ENCODE data around the gene CCDC157.

Gene CCDC157

DNA sequence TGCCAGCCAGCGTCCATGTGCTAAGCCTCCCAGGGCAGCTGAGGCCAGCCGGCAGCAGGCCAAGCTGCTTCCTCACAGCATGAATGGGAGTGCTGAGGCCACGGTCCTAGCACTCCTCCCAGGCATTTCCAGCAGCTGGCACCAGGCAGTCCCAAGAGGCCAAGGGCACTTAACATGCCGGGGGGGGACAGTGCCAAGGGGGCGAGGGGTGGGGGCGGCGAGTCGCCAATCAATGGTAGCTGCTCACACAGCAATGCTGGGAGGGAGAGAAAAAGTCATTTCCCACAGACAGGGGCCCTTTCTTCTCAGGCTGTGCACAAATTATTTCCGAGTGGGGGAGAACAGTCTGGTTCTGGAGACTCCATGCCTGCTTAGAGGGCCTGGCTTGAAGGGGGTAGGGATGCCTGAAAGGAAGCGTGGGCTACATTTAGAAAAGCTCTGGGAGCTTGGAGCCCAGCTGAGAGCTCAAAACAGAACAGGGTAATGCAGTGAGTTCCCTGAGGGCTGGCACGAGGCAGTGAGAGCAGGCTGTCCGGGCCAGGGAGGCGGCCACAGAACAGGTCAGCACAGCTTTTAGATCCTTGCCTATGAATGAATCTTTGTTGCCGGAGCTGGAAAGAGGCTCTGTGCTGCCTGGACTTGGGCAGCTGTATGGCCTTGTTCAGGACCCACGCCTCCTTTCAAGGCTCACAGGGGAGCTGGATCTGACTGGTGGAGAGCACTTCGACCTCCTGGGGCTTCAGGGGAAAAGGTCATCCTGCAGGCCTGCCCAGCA is 15.7 kb upstream of the CCDC157 start:
- Histone ChIP-seq H3K27ac (no peak overlapping the region), H3K36me3 (ENCODE audit: insufficient read depth, low read length) (peaks cover 98% of the 10 kb centered on the region), H3K9ac (ENCODE audit: insufficient read length) (no peak overlapping the region), H3K9me3 (ENCODE audit: low read depth, low read length) (no peaks in the 10 kb centered on the region), H3K4me3 (no peak overlapping the region)
- no peak for TF ChIP-seq EZH2 (IDR thresholded peaks at IDR 0.05)
- TF ChIP-seq POLR2AphosphoS5 (IDR thresholded peaks at IDR 0.05; ENCODE audit: borderline replicate concordance, low read depth, low read length) = no peak
- TF ChIP-seq FOXP2 (optimal IDR thresholded peaks at IDR 0.05; ENCODE audit: control extremely low read depth, extremely low read length, insufficient read depth) = no peak
- no peak for DNase-seq (ENCODE audit: low read depth, low spot score)

DNA sequence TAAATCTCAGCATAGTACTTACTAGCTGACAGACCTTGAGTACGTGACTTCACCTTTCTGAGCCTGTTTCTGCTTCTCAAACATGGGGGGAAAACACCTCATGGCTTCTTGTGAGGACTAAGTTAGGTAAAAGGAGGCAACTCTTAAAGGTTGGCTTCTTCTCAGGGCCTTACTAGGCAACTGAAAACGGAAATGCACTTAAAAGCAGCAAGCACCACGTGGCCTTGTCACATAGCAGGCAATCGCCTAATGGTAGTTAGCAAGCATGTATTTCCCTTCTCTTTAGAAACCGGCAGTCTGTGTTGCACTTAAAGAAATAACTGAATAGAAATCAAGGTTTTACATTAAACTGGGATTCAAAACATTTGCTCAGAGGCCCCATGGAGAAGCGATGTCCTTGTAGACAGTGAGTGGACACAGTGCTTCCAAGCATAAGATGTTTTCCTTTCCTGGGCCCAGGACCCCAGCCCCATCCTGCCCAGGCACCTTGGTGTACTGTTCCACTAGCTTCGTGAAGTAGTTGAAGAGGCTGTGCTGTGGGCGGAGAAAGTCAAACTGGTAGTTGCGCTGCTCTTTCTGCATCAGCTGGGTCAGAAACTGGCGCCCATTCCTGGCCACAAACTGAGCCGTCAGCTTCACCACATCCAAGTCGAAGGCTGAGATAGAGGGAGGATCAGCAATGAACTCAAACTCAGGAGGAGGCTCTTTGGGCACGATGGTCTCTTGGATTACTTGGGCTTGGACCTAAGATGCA is 12.2 kb upstream of the CCDC157 start:
- TF ChIP-seq FOXP2 (optimal IDR thresholded peaks at IDR 0.05; ENCODE audit: control extremely low read depth, extremely low read length, insufficient read depth) (no peak), POLR2AphosphoS5 (IDR thresholded peaks at IDR 0.05; ENCODE audit: borderline replicate concordance, low read depth, low read length) (no peak), EZH2 (IDR thresholded peaks at IDR 0.05) (no peak)
- H3K9ac ChIP-seq (ENCODE audit: insufficient read length) = no peak overlapping the region
- H3K36me3 ChIP-seq (ENCODE audit: insufficient read depth, low read length) = peaks cover 94% of the 10 kb centered on the region

DNA sequence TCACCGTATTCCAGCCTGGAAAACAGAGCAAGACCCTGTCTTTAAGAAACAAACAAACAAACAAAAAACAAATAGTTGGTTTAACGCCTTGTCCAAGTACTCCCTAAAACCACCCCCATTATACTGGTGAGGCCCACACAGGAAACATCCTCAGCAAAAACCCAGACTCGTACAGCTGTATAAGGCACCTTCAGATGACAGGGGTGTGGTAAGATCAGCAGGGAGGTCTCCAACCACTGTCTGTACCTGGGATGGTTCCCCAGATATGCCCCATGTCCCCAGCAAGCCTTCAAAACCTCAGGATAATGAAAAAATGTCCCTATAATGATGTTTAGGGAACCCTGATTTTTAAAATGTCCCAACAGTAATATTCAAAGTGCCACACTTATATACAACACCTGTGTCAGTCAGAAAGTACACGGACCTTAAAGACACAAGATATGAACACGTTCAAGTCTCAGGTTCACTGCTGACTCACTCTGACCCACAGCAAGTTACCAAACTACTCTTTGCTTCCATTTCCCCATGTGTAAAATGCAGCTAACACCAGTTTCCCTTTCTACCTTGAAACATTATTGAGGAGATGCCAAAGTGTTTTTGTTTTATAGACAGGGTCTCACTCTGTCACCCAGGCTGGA is 9.4 kb upstream of the CCDC157 start:
- Histone ChIP-seq H3K36me3 (ENCODE audit: insufficient read depth, low read length) (peaks cover 93% of the 10 kb centered on the region), H3K27ac (no peak overlapping the region), H3K4me3 (no peak overlapping the region), H3K9ac (ENCODE audit: insufficient read length) (no peak overlapping the region), H3K9me3 (ENCODE audit: low read depth, low read length) (no peaks in the 10 kb centered on the region)
- DNase-seq (ENCODE audit: low read depth, low spot score) = no peak
- no peak for TF ChIP-seq EZH2 (IDR thresholded peaks at IDR 0.05)
- no peak for TF ChIP-seq FOXP2 (optimal IDR thresholded peaks at IDR 0.05; ENCODE audit: control extremely low read depth, extremely low read length, insufficient read depth)
- TF ChIP-seq POLR2AphosphoS5 (IDR thresholded peaks at IDR 0.05; ENCODE audit: borderline replicate concordance, low read depth, low read length) = no peak

More for the DNA sequence above, 12.2 kb upstream of the CCDC157 start:
- no peak overlapping the region for H3K4me3 ChIP-seq
- no peak for DNase-seq (ENCODE audit: low read depth, low spot score)
- no peaks in the 10 kb centered on the region for H3K9me3 ChIP-seq (ENCODE audit: low read depth, low read length)
- H3K27ac ChIP-seq = no peak overlapping the region

DNA sequence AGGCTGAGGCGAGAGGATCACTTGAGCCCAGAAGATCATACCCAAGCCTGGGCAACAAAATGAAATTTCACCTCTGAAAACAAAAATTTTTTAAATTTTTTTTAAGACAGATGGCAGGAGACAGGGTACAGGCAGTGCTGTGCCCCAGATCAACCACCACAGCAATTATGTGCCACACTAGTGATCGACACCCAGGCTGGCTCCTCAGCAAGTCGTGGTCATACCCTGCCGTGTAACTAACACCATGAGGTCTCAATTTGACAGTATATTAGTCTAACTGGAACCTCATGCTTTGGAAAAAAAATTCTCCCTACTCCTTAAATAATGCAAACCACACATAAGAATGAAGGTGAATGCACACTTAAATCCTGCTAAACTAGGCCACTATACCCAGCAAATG is 8.4 kb upstream of the CCDC157 start:
- TF ChIP-seq FOXP2 (optimal IDR thresholded peaks at IDR 0.05; ENCODE audit: control extremely low read depth, extremely low read length, insufficient read depth) = no peak
- Histone ChIP-seq H3K4me3 (no peak overlapping the region), H3K36me3 (ENCODE audit: insufficient read depth, low read length) (peaks cover 90% of the 10 kb centered on the region), H3K27ac (no peak overlapping the region), H3K9me3 (ENCODE audit: low read depth, low read length) (no peaks in the 10 kb centered on the region), H3K9ac (ENCODE audit: insufficient read length) (no peak overlapping the region)
- no peak for DNase-seq (ENCODE audit: low read depth, low spot score)

DNA sequence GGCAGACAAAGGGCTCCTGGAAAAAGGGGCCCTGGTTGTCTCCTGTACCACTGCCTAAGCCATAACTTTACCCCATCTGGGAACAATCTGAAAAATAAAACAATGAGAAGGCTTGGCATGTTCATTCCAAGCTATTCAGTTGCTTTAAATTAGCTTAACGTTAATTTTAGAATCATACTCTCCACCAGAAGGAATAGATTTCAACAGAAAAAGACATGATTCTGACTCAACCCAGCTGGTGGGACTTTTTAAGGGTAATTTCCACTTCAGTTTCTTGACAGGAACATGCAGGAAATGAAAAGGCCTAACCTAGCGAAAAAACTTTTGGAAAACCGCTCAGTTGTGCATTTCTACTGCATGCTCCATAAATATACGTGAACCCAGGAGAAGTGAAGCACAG is 8.0 kb upstream of the CCDC157 start:
- no peak overlapping the region for H3K27ac ChIP-seq
- no peak for TF ChIP-seq POLR2AphosphoS5 (IDR thresholded peaks at IDR 0.05; ENCODE audit: borderline replicate concordance, low read depth, low read length)
- TF ChIP-seq EZH2 (IDR thresholded peaks at IDR 0.05) = no peak
- TF ChIP-seq FOXP2 (optimal IDR thresholded peaks at IDR 0.05; ENCODE audit: control extremely low read depth, extremely low read length, insufficient read depth) = no peak

DNA sequence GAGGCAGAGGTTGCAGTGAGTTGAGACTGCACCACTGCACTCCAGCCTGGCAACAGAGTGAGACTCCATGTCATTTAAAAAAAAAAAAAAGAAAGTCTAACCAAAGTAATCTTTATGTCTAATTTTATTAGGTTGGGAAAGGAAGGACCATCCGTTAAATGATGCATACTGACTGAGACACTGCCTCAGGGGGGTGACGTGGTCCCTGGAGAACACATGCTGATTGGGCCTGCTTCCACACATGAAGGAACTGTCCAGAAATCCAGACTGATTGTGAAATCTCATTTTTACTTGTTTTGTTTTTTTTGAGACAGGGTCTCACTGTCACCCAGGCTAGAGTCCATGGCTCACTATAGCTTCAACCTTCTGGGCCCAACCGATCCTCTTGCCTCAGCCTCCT is 5.6 kb upstream of the CCDC157 start:
- no peak overlapping the region for H3K27ac ChIP-seq
- peaks cover 73% of the 10 kb centered on the region for H3K36me3 ChIP-seq (ENCODE audit: insufficient read depth, low read length)
- no peak overlapping the region for H3K9ac ChIP-seq (ENCODE audit: insufficient read length)
- H3K9me3 ChIP-seq (ENCODE audit: low read depth, low read length) = no peaks in the 10 kb centered on the region
- no peak overlapping the region for H3K4me3 ChIP-seq
- no peak for DNase-seq (ENCODE audit: low read depth, low spot score)
- TF ChIP-seq POLR2AphosphoS5 (IDR thresholded peaks at IDR 0.05; ENCODE audit: borderline replicate concordance, low read depth, low read length) (no peak), EZH2 (IDR thresholded peaks at IDR 0.05) (no peak), FOXP2 (optimal IDR thresholded peaks at IDR 0.05; ENCODE audit: control extremely low read depth, extremely low read length, insufficient read depth) (no peak)

More for the DNA sequence above, 8.0 kb upstream of the CCDC157 start:
- DNase-seq (ENCODE audit: low read depth, low spot score) = no peak
- H3K9me3 ChIP-seq (ENCODE audit: low read depth, low read length) = no peaks in the 10 kb centered on the region
- no peak overlapping the region for H3K4me3 ChIP-seq
- peaks cover 90% of the 10 kb centered on the region for H3K36me3 ChIP-seq (ENCODE audit: insufficient read depth, low read length)
- no peak overlapping the region for H3K9ac ChIP-seq (ENCODE audit: insufficient read length)

DNA sequence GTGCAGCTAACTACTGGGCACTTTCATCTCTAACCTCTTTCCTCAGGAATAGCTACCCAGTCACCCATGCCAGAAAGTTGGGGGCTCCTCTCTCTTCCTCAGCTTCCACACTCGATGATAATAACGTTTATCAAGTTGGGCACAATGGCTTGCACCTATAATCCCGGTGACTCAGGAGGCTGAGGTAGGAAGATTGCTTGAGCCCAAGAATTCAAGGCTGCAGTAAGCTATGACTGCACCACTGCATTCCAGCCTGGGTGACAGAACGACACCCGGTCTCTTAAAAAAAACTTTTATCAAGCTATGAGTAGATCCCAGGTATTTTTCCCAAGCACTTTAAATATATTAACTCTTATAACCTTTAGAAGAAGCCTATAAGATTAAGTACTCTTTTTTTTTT is 2.2 kb upstream of the CCDC157 start:
- Histone ChIP-seq H3K9ac (ENCODE audit: insufficient read length) (peak overlapping the region; percentile 26), H3K4me3 (no peak overlapping the region), H3K36me3 (ENCODE audit: insufficient read depth, low read length) (peaks cover 44% of the 10 kb centered on the region), H3K9me3 (ENCODE audit: low read depth, low read length) (no peaks in the 10 kb centered on the region), H3K27ac (no peak overlapping the region)
- no peak for TF ChIP-seq POLR2AphosphoS5 (IDR thresholded peaks at IDR 0.05; ENCODE audit: borderline replicate concordance, low read depth, low read length)
- no peak for TF ChIP-seq FOXP2 (optimal IDR thresholded peaks at IDR 0.05; ENCODE audit: control extremely low read depth, extremely low read length, insufficient read depth)
- no peak for TF ChIP-seq EZH2 (IDR thresholded peaks at IDR 0.05)
- DNase-seq (ENCODE audit: low read depth, low spot score) = no peak

DNA sequence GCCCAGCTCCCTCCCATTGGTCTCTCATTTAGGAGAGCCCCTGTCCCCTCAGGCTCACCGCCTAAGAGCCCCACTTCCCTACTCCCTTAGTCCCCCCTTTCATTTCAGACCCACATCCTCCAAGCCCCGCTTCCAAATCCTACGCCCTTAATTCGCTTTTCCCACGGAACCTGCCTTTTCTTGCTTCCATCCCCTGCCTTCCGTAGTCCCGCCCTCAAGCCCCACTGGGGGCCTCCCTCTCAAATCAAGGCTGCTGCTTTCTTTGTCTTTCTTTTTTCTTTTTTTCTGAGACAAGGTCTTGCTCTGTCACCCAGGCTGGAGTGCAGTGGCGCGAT is 396 bp downstream of the CCDC157 start:
- TF ChIP-seq EZH2 (IDR thresholded peaks at IDR 0.05) (no peak), FOXP2 (optimal IDR thresholded peaks at IDR 0.05; ENCODE audit: control extremely low read depth, extremely low read length, insufficient read depth) (no peak), POLR2AphosphoS5 (IDR thresholded peaks at IDR 0.05; ENCODE audit: borderline replicate concordance, low read depth, low read length) (no peak)
- Histone ChIP-seq H3K27ac (no peak overlapping the region), H3K9me3 (ENCODE audit: low read depth, low read length) (no peaks in the 10 kb centered on the region), H3K36me3 (ENCODE audit: insufficient read depth, low read length) (peaks cover 21% of the 10 kb centered on the region), H3K9ac (ENCODE audit: insufficient read length) (peak overlapping the region; percentile 94), H3K4me3 (peak overlapping the region; percentile 86)
- no peak for DNase-seq (ENCODE audit: low read depth, low spot score)
